Amniotic stem cell (primary cell): ENCODE measurements around the gene PSMC3.

Experiments used
- DNase-seq: peaks from one replicate; lab custom pipeline; 2025; lab: John Stamatoyannopoulos, UW

Gene PSMC3

GRCh38 chr11:47394322-47395222 is 31.7 kb downstream of the PSMC3 start:
- no peak for DNase-seq

GRCh38 chr11:47394050-47394321 is 32.3 kb downstream of the PSMC3 start:
- no peak for DNase-seq

- DNase-seq, result peak; percentile 26
Observed at GRCh38 chr11:47393163-47394049, 32.8 kb downstream of the PSMC3 start.

DNA sequence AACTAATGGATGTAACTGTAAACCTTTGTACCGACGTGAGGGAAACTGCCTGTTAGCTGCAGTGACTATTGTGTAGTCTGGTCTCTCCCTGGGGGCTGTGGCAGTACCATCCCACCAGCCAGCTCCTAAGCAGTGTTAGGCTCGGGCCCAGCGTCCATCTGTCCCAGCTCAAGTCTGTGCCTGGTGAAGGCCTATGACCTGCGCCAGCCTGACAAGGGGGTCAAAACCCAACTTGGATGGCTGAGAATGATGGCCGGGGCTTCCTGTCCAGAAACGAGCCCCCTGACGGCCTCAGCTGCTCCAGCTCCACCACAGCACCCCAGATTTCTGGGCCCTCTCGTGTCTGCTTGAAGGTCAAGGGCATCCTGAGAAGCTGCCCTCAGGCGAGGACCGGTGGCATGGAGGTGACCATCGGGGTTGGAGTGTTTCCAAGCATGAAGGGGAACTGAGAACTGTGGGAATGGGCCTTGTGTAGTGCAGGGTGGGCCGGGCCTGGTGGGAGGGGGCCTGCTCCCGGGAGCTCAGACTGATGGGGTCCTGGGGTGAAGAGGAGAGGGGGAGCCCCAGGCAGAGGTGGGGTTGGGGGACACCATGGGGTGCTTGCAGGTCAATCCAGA is 33.6 kb downstream of the PSMC3 start:
- DNase-seq, result no peak

- DNase-seq, result no peak
Observed at GRCh38 chr11:47391711-47392432, 34.4 kb downstream of the PSMC3 start.

DNA sequence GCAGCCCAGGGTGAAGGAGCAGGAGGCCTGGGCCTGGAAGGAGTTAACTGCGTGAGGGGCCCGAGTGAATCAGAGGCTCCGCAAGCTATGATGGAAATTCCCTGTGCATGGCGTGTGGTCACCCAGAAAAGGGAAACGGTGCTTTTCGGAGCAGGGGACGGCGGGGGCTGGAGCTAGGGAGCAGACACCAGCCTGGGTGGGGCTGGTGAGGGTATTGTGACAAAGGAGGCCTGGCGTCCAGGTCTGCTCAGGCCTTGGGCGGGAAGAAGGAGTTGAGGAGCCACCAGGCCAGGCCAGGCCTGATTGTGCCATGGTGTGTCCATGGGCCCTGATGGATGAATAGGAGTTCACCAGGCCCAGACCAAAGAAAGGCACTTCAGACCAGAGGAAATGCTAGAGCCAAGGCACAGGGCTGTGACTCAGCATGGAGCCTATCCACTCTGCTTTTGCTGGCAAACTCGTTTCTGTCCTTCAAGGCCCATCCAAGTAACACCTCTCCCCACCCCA is 35.1 kb downstream of the PSMC3 start:
- DNase-seq, result no peak

- no peak for DNase-seq
Observed at GRCh38 chr11:47390422-47390760, 35.8 kb downstream of the PSMC3 start.

DNA sequence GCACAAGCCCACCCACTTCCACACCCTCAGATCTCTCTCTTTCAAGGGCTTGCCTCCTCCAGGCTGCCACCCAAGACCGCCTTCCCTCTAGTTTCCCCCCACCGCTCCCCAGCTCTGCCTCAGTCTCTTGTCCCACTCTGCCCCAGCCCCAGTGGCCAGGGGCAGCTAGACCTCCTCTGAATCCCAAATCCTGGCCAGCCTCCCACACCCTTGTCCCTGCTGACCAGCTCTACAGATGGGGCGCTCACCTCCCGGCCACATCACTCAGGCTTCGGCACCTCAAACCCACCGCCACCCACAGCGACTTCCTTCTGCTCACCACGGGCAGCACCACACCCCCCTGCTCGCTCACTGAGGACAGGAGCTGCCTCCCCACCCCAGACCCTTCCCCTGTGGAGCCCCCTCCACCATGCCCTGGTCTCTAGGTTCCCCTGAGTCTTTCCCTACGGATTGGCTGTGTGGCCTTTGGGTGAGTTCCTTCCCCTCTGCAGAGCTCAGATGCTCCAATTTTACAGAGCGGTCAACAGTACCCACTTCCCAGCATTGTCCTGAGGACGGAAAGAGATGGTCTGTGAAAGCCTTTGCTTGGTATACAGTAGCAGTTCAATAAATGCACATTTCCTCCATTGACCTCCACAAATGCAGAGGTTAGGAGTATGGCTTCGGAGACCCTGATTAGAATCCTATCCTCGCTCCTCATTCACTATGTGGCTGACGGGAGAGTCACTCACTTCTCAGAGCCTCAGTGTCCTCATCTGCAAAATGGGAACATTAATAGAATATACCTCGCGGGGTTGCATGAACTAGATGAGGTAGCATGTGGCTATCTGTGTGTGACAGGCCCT is 36.4 kb downstream of the PSMC3 start:
- no peak for DNase-seq

DNA sequence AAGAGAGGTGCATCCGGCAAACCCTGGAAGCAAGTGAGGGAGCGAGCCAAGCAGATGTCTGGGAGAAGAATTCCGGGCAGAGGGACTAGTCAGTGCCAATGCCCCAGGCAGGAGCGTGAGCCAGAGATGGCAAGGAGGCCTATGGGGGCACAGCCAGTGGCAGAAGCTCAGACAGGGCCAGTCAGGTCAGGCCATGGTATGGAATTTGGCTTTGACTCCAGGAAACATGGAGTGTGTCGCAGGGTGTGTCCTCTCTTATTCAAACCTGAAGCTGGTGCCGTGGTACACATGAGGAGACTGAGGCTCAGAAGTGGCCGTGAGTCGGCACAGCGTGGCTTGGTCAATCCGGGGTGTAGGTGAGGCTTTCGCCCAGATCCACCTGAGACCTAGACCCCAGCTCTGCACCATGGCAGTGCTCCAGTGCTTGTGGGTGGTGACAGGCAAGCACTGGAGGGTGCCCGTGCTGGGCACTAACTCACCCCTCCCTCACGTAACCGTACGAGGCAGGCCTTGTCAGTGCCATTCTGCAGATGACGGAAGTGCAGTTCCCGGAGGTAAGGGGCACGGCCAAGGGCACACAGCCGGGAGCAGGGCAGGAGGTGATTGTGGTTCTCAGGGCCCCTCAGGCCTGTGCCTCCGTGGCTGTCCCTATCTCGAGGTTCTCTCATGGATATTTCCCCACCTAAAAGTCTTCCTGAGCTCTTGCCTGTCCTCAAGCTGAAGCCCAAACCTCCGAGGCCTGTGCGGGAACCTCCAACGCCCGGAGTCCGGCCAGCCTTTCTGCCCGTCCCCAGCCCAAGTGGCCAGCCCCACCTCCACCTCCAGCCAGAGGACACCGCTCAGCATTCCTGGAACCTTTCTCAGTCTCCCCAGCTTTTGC is 37.3 kb downstream of the PSMC3 start:
- DNase-seq, result no peak

GRCh38 chr11:47387944-47388696 is 38.1 kb downstream of the PSMC3 start:
- DNase-seq, result no peak

GRCh38 chr11:47384498-47384897 is 41.7 kb downstream of the PSMC3 start:
- no peak for DNase-seq

- DNase-seq, result no peak
Observed at GRCh38 chr11:47383071-47383470, 43.2 kb downstream of the PSMC3 start.

- no peak for DNase-seq
Observed at GRCh38 chr11:47380078-47380477, 46.2 kb downstream of the PSMC3 start.

- DNase-seq, result no peak
Observed at GRCh38 chr11:47379317-47379716, 46.9 kb downstream of the PSMC3 start.

GRCh38 chr11:47378836-47379170 is 47.4 kb downstream of the PSMC3 start:
- no peak for DNase-seq

- DNase-seq, result no peak
Observed at GRCh38 chr11:47378010-47378835, 48.0 kb downstream of the PSMC3 start, which contains the start of gene SPI1. Gene SPI1, minus strand, starts transcription at chr11:47378547. Its CDS starts 194 bp downstream, at chr11:47378353.

DNA sequence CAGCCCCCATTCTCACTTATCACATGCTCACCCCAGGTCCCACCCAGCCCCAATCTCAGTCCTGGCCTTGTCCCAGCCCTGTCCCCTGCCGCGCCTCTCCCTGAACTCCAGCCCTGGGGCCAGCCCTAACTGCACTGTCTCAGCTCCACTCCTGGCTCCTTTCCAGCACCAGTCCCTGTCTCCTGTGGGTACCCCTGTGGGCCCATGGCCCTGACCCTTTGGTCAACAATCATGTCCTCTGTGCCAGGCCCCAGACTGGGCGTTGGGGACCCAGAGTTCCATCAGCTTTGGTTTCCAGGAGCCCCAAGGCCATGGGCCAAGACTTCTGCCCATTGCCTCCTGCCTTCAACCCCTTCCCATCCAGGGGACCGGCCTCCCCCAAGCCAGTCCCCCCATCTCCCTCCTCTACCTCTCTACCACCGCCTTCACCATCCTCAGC is 48.6 kb downstream of the PSMC3 start:
- DNase-seq, result no peak
